Activated T-helper 9 cell treated with anti-CD3 and anti-CD28 coated beads, Interleukin-2, amount 50 U/mL, for 16 hours (primary cell): ENCODE results near the gene PAFAH1B2.

Experiments used
- DNase-seq: peaks from one replicate; pipeline ENCODE4 v3.0.0-alpha.2; 2020; ENCODE audit warnings: low read depth

Gene PAFAH1B2

GRCh38 chr11:117221775-117222517 lies 77.9 kb downstream of the PAFAH1B2 start:
- DNase-seq = no peak

DNA sequence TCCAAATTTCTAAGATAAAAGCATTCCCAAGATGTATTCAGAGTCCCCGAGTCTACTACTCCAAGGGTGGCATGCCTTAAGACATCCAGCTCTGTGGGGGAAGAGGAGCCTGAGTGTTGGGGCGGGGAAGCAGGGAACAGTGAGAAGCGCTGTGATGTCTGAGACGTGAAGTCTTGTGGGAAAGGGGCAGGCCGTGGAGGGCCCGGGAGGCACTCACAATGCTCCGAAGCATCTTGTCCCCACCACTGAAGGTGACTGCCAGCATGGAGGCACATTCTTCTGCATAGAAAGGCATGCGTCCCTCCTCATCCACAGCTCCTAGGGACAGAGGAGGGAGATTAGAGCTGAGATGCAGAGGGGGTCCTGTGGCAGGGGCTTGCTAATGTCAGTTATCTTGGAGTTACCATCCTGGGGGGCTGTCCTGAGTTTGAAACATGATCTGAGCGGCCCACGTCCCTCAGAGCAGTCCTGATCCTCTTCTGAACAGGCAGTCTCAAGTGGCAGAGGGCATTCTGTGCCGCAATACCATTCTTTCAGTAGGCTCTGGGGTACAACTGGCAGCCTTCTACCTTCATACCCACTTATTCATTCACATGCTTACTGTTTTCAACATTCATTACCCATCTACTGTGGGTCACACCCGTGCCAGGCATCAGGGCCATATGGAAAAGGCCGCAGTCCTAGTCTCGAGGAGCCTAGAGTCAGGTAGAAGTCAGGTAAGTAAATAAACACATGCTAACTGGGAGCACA lies 79.1 kb downstream of the PAFAH1B2 start:
- no peak for DNase-seq

- no peak for DNase-seq
These were observed 79.9 kb downstream of the PAFAH1B2 start for GRCh38 chr11:117223741-117224689.

DNA sequence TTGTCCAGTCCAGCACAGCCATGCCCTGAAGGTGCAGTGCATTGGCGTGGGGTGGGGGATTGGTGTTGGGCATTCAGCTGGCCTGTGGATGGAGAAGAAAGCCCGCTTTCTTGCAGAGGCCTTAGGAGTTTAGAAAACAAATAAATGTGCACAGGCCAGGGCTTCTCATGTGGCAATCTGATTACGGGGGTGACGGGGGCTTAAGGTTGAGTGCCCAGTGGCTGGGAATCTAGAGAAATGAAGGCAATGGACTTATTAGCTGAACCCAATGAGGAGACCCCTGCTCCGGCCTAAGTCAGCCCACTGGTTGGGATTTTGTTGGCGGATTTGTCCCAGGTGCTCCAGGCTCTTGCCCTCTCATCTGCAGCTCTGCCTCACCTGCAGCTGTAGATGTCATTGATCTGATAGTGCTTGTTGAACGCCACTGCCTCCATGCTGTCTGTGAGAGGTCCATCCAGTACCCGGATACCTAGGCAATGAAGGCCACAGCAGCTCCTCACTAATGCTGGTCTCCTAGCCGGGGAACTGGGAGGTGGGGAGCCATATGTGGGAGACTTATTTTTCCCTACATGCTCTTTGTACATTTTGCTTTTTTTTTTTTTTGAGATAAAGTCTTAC lies 81.6 kb downstream of the PAFAH1B2 start:
- DNase-seq = no peak
